ENCODE data around the gene MBNL2.

Gene MBNL2

GRCh38 chr13:97261254-97262005 is 39.3 kb downstream of the MBNL2 start:
- in situ Hi-C loops (cut with MboI; ENCODE audit: low pct_unique_long_range_greater_than_20kb, low sequenced_read_pairs): no loop called here
- no peak for DNase-seq

- in situ Hi-C loops (cut with MboI; ENCODE audit: low pct_unique_long_range_greater_than_20kb, low sequenced_read_pairs): no loop called here
- peak; percentile 12 for DNase-seq
Measured at GRCh38 chr13:97262058-97262457, 39.9 kb downstream of the MBNL2 start.

GRCh38 chr13:97263160-97263559 is 41.0 kb downstream of the MBNL2 start:
- no peak for DNase-seq
- in situ Hi-C loops (cut with MboI; ENCODE audit: low pct_unique_long_range_greater_than_20kb, low sequenced_read_pairs): no loop called here

- no peak for DNase-seq
- in situ Hi-C loops (cut with MboI; ENCODE audit: low pct_unique_long_range_greater_than_20kb, low sequenced_read_pairs): no loop called here
Measured at GRCh38 chr13:97264663-97265062, 42.5 kb downstream of the MBNL2 start.

GRCh38 chr13:97266332-97266731 is 44.2 kb downstream of the MBNL2 start:
- in situ Hi-C loops (cut with MboI; ENCODE audit: low pct_unique_long_range_greater_than_20kb, low sequenced_read_pairs): no loop called here
- DNase-seq: no peak

- DNase-seq: no peak
- in situ Hi-C loops (cut with MboI; ENCODE audit: low pct_unique_long_range_greater_than_20kb, low sequenced_read_pairs): no loop called here
Measured at GRCh38 chr13:97266772-97267417, 44.8 kb downstream of the MBNL2 start.

GRCh38 chr13:97267418-97268059 is 45.4 kb downstream of the MBNL2 start:
- in situ Hi-C loops (cut with MboI; ENCODE audit: low pct_unique_long_range_greater_than_20kb, low sequenced_read_pairs): no loop called here
- no peak for DNase-seq

GRCh38 chr13:97268772-97269171 is 46.6 kb downstream of the MBNL2 start:
- in situ Hi-C loops (cut with MboI; ENCODE audit: low pct_unique_long_range_greater_than_20kb, low sequenced_read_pairs): no loop called here
- DNase-seq: no peak

GRCh38 chr13:97269603-97270002 is 47.5 kb downstream of the MBNL2 start:
- no peak for DNase-seq
- in situ Hi-C loops (cut with MboI; ENCODE audit: low pct_unique_long_range_greater_than_20kb, low sequenced_read_pairs): no loop called here

GRCh38 chr13:97272526-97272925 is 50.4 kb downstream of the MBNL2 start:
- in situ Hi-C loops (cut with MboI; ENCODE audit: low pct_unique_long_range_greater_than_20kb, low sequenced_read_pairs): no loop called here

GRCh38 chr13:97273341-97273831 is 51.3 kb downstream of the MBNL2 start:
- in situ Hi-C loops (cut with MboI; ENCODE audit: low pct_unique_long_range_greater_than_20kb, low sequenced_read_pairs): no loop called here
- DNase-seq: no peak

More at GRCh38 chr13:97272526-97272925, 50.4 kb downstream of the MBNL2 start:
- DNase-seq: no peak

GRCh38 chr13:97274829-97275649 is 52.9 kb downstream of the MBNL2 start:
- in situ Hi-C loops (cut with MboI; ENCODE audit: low pct_unique_long_range_greater_than_20kb, low sequenced_read_pairs): no loop called here
- no peak for DNase-seq

- DNase-seq: no peak
- in situ Hi-C loops (cut with MboI; ENCODE audit: low pct_unique_long_range_greater_than_20kb, low sequenced_read_pairs): no loop called here
Measured at GRCh38 chr13:97275776-97276501, 53.8 kb downstream of the MBNL2 start.

- DNase-seq: no peak
- in situ Hi-C loops (cut with MboI; ENCODE audit: low pct_unique_long_range_greater_than_20kb, low sequenced_read_pairs): no loop called here
Measured at GRCh38 chr13:97276862-97277269, 54.7 kb downstream of the MBNL2 start.

GRCh38 chr13:97278435-97279411 is 56.6 kb downstream of the MBNL2 start:
- in situ Hi-C loops (cut with MboI; ENCODE audit: low pct_unique_long_range_greater_than_20kb, low sequenced_read_pairs): no loop called here
- no peak for DNase-seq

- in situ Hi-C loops (cut with MboI; ENCODE audit: low pct_unique_long_range_greater_than_20kb, low sequenced_read_pairs): no loop called here
- no peak for DNase-seq
Measured at GRCh38 chr13:97279913-97280312, 57.8 kb downstream of the MBNL2 start.

- DNase-seq: no peak
- in situ Hi-C loops (cut with MboI; ENCODE audit: low pct_unique_long_range_greater_than_20kb, low sequenced_read_pairs): no loop called here
Measured at GRCh38 chr13:97280478-97280877, 58.3 kb downstream of the MBNL2 start.

GRCh38 chr13:97281028-97281427 is 58.9 kb downstream of the MBNL2 start:
- in situ Hi-C loops (cut with MboI; ENCODE audit: low pct_unique_long_range_greater_than_20kb, low sequenced_read_pairs): no loop called here
- DNase-seq: no peak

Data from KBM-7 (cell line).